ENCODE results near the gene SHANK3. TPM values are rescaled to one million over a fixed set of nuclear protein-coding genes. Genes with fewer than 3 reads are reported as not detected.

The SHANK3 gene
- total and polyA plus RNA-seq, 5 experiments from 2014 or later: 0.05 TPM; not detected in 4

- POLR2A ChIA-PET: no interaction called here
Observed at GRCh38 chr22:50714150-50714549, 41.5 kb downstream of the SHANK3 start.

DNA sequence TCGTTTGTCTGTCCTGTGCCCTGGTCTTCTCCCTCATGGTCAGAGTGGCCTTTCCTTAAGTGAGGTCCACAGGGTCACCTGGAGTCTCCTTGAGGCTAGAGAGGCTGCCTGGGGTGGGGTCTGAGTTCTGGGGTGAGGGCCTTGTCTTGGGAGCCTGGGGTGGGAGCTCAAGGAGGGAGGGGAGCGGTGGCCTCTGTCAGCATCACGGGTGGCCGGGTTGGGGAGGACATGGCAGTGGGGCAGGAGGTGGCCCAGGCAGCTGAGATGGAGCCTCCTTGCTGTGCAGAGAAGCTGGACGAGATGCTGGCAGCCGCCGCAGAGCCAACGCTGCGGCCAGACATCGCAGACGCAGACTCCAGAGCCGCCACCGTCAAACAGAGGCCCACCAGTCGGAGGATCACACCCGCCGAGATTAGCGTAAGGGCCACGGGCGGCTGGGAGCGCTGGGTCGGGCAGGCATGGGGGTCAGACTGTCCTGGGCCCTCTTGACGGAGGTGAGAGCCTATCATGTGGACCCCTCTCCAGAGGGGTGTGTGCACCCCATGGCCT is 42.1 kb downstream of the SHANK3 start:
- DNase-seq (peak in 1 of 10 donors; percentile 22), ATAC-seq (no peak)
- Mint-ChIP-seq H3K9me3 (no peaks in the 10 kb centered on the region), H3K27me3 (no peaks in the 10 kb centered on the region), H3K4me1 (peaks cover 0 to 3% (median 0%) of the 10 kb centered on the region in 4 donors), H3K4me3 (no peak overlapping the region), H3K36me3 (no peaks in the 10 kb centered on the region), H3K27ac (no peak overlapping the region)
- POLR2A ChIA-PET: no interaction called here

More at GRCh38 chr22:50714150-50714549, 41.5 kb downstream of the SHANK3 start:
- Mint-ChIP-seq H3K27me3 (no peaks in the 10 kb centered on the region), H3K4me1 (peaks cover 0 to 3% (median 0%) of the 10 kb centered on the region in 4 donors), H3K27ac (no peak overlapping the region), H3K36me3 (no peaks in the 10 kb centered on the region), H3K4me3 (no peak overlapping the region), H3K9me3 (no peaks in the 10 kb centered on the region)
- ATAC-seq: no peak
- peak in 1 of 10 donors; percentile 15 for DNase-seq

DNA sequence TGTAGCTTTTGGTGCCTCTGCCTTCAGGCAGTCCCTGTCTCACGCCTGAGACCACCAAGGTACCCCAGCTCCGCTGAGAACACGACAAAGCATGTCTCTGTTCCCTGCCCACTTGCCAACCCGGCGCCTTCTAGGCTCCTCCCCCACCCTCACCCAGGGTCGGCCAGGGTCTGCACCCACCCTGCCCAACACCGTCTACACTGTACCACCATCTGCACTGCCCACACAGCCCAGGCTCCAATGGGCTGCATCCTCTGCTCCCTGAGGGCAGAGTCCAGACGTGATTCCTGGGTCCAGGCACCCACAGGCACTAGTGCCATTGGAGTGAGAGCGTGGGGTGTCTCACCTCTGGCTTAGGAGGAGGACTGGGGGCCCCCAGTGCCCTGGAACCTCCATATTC is 42.6 kb downstream of the SHANK3 start:
- Mint-ChIP-seq H3K9me3 (no peaks in the 10 kb centered on the region), H3K36me3 (no peaks in the 10 kb centered on the region), H3K4me3 (no peak overlapping the region), H3K4me1 (peaks cover 0 to 3% (median 0%) of the 10 kb centered on the region in 4 donors), H3K27me3 (no peaks in the 10 kb centered on the region), H3K27ac (no peak overlapping the region)
- no peak for DNase-seq
- POLR2A ChIA-PET: no interaction called here
- ATAC-seq: no peak

DNA sequence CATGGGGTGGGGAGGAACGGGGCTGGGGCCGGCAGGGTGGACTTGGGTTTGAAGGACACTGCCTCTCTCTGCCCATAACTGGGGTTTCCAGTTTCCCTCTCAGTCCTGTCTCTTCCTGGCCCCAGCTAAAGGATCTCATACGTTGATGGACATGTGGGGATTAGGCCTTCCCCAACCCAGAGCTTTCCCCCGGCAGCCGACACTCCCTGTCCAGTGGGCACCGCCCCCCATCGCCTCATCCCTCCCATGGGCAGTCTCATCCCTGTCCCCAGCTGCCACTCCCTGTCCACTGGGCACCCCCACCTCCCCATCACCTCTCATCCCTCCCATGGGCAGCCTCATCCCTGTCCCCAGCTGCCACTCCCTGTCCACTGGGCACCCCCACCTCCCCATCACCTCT is 43.2 kb downstream of the SHANK3 start:
- POLR2A ChIA-PET: interaction anchor here (0.7 kb wide), 1 partner anchor 18 kb away, joined by 3 read pairs; no protein-coding TSS in a partner anchor
- Mint-ChIP-seq H3K4me1 (peaks cover 0 to 3% (median 0%) of the 10 kb centered on the region in 4 donors), H3K27me3 (no peaks in the 10 kb centered on the region), H3K9me3 (no peaks in the 10 kb centered on the region), H3K27ac (no peak overlapping the region), H3K4me3 (no peak overlapping the region), H3K36me3 (no peaks in the 10 kb centered on the region)
- no peak for DNase-seq
- ATAC-seq: no peak

- H3K36me3 Mint-ChIP-seq: no peaks in the 10 kb centered on the region
- peak overlapping the region in 2 of 10 donors; percentile 20 to 60 for H3K27ac Mint-ChIP-seq
- ATAC-seq (no peak), DNase-seq (no peak)
- POLR2A ChIA-PET: interaction anchor here (0.7 kb wide), 1 partner anchor 17 kb away, joined by 3 read pairs; no protein-coding TSS in a partner anchor
- H3K4me1 Mint-ChIP-seq: peaks cover 0 to 2% (median 0%) of the 10 kb centered on the region in 4 donors
- no peaks in the 10 kb centered on the region for H3K27me3 Mint-ChIP-seq
- no peaks in the 10 kb centered on the region for H3K9me3 Mint-ChIP-seq
- no peak overlapping the region for H3K4me3 Mint-ChIP-seq
Observed at GRCh38 chr22:50716290-50717024, 43.8 kb downstream of the SHANK3 start.

DNA sequence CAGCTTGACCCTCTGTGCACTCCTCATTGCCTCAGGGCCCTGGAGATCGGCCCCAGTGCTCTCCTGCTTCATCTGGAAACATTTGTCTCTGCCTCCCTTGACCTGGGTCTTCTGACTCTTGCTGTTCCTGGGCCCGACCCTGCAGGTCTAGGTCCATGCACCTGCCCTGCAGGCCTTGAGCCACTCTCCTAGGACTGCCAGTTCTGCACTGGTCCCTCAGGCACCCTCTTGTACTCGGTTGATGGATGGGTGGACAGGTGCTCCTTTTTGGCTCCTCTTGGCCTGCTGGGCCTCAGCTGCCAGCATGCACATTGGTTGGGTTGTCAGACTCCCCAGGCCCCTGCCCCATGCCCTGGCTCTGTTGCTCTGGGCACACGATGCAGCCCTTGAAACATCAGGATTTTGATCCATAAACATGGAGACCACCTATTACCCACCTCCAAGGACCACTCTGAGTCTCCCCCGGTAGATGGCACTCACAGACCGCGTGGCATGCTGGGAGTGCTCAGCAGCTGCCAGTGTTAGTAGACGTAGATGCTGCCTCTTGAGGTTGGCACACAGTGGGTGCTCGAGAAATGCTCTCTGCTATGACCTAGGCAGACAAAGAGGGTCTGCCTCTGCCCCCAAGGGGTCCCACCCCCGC is 45.2 kb downstream of the SHANK3 start:
- DNase-seq (no peak), ATAC-seq (no peak)
- Mint-ChIP-seq H3K4me3 (no peak overlapping the region), H3K27ac (no peak overlapping the region), H3K9me3 (no peaks in the 10 kb centered on the region), H3K27me3 (no peaks in the 10 kb centered on the region), H3K36me3 (no peaks in the 10 kb centered on the region), H3K4me1 (peaks cover 0 to 2% (median under 1%) of the 10 kb centered on the region in 4 donors)
- POLR2A ChIA-PET: no interaction called here

DNA sequence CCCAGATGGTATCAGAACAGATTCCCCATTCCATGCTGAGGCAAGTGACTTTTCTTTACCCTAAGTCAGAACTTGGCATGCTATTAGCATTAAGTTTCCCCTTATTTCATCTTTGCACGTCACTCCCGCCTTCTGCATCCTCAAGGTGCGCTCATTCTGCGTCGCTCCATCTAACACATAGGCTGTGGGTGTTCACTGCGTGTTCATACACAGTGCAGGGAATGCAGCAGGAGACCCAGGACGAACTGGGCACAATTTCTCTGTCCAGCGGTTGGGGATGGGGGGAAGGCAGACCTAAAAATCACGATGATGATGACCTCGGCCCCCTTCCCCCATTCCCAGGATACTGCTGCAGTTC is 45.7 kb downstream of the SHANK3 start:
- H3K27ac Mint-ChIP-seq: no peak overlapping the region

DNA sequence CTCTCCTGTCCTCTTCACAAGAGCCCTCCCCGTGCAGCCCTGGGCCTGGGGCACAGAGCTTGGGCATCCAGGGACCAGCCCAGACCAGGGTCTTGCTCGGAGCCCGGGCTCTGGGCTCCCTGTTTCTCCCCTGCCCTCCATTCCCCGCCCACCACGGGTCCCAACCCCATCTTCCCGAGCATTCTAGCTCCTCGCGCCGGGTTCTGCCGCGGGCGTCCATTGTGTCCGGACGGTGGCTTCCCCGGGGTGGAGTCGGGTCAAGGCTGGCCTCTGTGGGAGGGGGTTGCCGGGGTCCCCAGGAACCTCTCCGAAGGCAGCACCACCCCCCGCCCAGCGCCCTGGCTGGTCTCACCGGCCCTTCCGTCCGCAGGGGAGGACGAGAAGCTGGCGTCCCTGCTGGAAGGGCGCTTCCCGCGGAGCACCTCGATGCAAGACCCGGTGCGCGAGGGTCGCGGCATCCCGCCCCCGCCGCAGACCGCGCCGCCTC is 47.2 kb downstream of the SHANK3 start:
- POLR2A ChIA-PET: interaction anchor here (0.6 kb wide), 1 partner anchor 611 kb away, joined by 4 read pairs; no protein-coding TSS in a partner anchor
- no peaks in the 10 kb centered on the region for H3K27me3 Mint-ChIP-seq
- no peaks in the 10 kb centered on the region for H3K9me3 Mint-ChIP-seq
- no peak for DNase-seq
- H3K4me3 Mint-ChIP-seq: no peak overlapping the region
- peaks cover 0 to 2% (median 2%) of the 10 kb centered on the region in 4 donors for H3K4me1 Mint-ChIP-seq
- no peaks in the 10 kb centered on the region for H3K36me3 Mint-ChIP-seq
- ATAC-seq: no peak
- no peak overlapping the region for H3K27ac Mint-ChIP-seq

More for the DNA sequence above, 45.7 kb downstream of the SHANK3 start:
- Mint-ChIP-seq H3K4me1 (peaks cover 0 to 2% (median under 1%) of the 10 kb centered on the region in 4 donors), H3K4me3 (no peak overlapping the region), H3K36me3 (no peaks in the 10 kb centered on the region), H3K9me3 (no peaks in the 10 kb centered on the region), H3K27me3 (no peaks in the 10 kb centered on the region)
- POLR2A ChIA-PET: no interaction called here
- ATAC-seq (no peak), DNase-seq (no peak)

DNA sequence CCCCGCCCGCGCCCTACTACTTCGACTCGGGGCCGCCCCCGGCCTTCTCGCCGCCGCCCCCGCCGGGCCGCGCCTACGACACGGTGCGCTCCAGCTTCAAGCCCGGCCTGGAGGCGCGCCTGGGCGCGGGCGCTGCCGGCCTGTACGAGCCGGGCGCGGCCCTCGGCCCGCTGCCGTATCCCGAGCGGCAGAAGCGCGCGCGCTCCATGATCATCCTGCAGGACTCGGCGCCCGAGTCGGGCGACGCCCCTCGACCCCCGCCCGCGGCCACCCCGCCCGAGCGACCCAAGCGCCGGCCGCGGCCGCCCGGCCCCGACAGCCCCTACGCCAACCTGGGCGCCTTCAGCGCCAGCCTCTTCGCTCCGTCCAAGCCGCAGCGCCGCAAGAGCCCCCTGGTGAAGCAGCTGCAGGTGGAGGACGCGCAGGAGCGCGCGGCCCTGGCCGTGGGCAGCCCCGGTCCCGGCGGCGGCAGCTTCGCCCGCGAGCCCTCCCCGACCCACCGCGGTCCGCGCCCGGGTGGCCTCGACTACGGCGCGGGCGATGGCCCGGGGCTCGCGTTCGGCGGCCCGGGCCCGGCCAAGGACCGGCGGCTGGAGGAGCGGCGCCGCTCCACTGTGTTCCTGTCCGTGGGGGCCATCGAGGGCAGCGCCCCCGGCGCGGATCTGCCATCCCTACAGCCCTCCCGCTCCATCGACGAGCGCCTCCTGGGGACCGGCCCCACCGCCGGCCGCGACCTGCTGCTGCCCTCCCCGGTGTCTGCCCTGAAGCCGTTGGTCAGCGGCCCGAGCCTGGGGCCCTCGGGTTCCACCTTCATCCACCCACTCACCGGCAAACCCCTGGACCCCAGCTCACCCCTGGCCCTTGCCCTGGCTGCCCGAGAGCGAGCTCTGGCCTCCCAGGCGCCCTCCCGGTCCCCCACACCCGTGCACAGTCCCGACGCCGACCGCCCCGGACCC is 48.0 kb downstream of the SHANK3 start:
- no peak overlapping the region for H3K4me3 Mint-ChIP-seq
- H3K4me1 Mint-ChIP-seq: peaks cover 0 to 2% (median 2%) of the 10 kb centered on the region in 4 donors
- H3K9me3 Mint-ChIP-seq: no peaks in the 10 kb centered on the region
- no peak for DNase-seq
- no peaks in the 10 kb centered on the region for H3K27me3 Mint-ChIP-seq
- ATAC-seq: no peak
- POLR2A ChIA-PET: interaction anchor here (0.6 kb wide), 1 partner anchor 611 kb away, joined by 4 read pairs; no protein-coding TSS in a partner anchor
- no peaks in the 10 kb centered on the region for H3K36me3 Mint-ChIP-seq
- H3K27ac Mint-ChIP-seq: no peak overlapping the region

- ATAC-seq (no peak), DNase-seq (no peak)
- H3K27me3 Mint-ChIP-seq: no peaks in the 10 kb centered on the region
- H3K36me3 Mint-ChIP-seq: no peaks in the 10 kb centered on the region
- no peak overlapping the region for H3K27ac Mint-ChIP-seq
- no peaks in the 10 kb centered on the region for H3K9me3 Mint-ChIP-seq
- H3K4me1 Mint-ChIP-seq: peaks cover 0 to 2% (median 2%) of the 10 kb centered on the region in 4 donors
- POLR2A ChIA-PET: no interaction called here
- H3K4me3 Mint-ChIP-seq: no peak overlapping the region
Observed at GRCh38 chr22:50721257-50721844, 48.7 kb downstream of the SHANK3 start.

GRCh38 chr22:50722048-50722701 is 49.6 kb downstream of the SHANK3 start:
- POLR2A ChIA-PET: no interaction called here

More at GRCh38 chr22:50722048-50722701, 49.6 kb downstream of the SHANK3 start:
- Mint-ChIP-seq H3K27me3 (no peaks in the 10 kb centered on the region), H3K4me3 (no peak overlapping the region), H3K4me1 (peaks cover 0 to 2% (median 2%) of the 10 kb centered on the region in 4 donors), H3K27ac (no peak overlapping the region), H3K9me3 (no peaks in the 10 kb centered on the region), H3K36me3 (no peaks in the 10 kb centered on the region)
- DNase-seq: no peak
- no peak for ATAC-seq
